Endothelial cell of umbilical vein (primary cell): ENCODE results near the gene ANKRD63. TPM values are rescaled to one million over a fixed set of nuclear protein-coding genes. Genes with fewer than 3 reads are reported as not detected.

Source experiments
- BruUV-seq: library from RNA; stranded (reverse); fragments of 400-500 nt; replicated peaks from 2 replicates; lab custom pipeline; 2021; lab: Mats Ljungman, UMichigan
- CTCF ChIA-PET: fragments of 300-600, 350-600 bp; sonication (Branson Sonifier 250); formaldehyde crosslinking; loops from one replicate; lab custom pipeline; 2021; ENCODE audit warnings: antibody characterized with exemption, inconsistent platforms; lab: Charles Lee
- POLR2A ChIA-PET: fragments of 300-600, 350-600 bp; sonication (Branson Sonifier 250); formaldehyde crosslinking; loops from one replicate; lab custom pipeline; 2021; ENCODE audit warnings: antibody characterized with exemption, inconsistent platforms; lab: Charles Lee
- DNase-seq: peaks from one replicate; pipeline ENCODE4 v3.0.0-alpha.2; 2011; ENCODE audit warnings: low read depth, low spot score
- FAIRE-seq: peaks from 2 replicates; lab custom pipeline; 2011; peaks lifted over from hg19 to GRCh38; lab: Jason Lieb, UNC
- H2AFZ ChIP-seq: 2 replicates; pipeline ENCODE4 v1.6.0; 2012; ENCODE audit warnings: low read depth, low read length, control low read depth, inconsistent platforms
- H3K27ac ChIP-seq: 2 replicates; pipeline ENCODE4 v1.5.1; 2011; ENCODE audit warnings: low read depth, mild to moderate bottlenecking, control low read depth, low read length, moderate library complexity; ENCODE audit not compliant: insufficient read depth
- H3K27me3 ChIP-seq, 2 experiments: 2 replicates each; pipeline versions ENCODE4 v1.6.0 to v1.6.1; 2011; ENCODE audit warnings: low read length in 2 of 2, mixed read lengths in 1 of 2; ENCODE audit not compliant: control insufficient read depth in 2 of 2, insufficient read depth in 2 of 2
- H3K36me3 ChIP-seq, 2 experiments: 2 replicates in 1 of 2; 3 replicates in 1 of 2; pipeline ENCODE4 v1.5.1; 2011; ENCODE audit warnings: low read length in 2 of 2, mild to moderate bottlenecking in 1 of 2, moderate library complexity in 1 of 2; ENCODE audit not compliant: control insufficient read depth in 2 of 2, insufficient read depth in 2 of 2; ENCODE audit errors: extremely low read depth in 1 of 2
- H3K4me1 ChIP-seq: 3 replicates; pipeline ENCODE4 v1.5.1; 2011; ENCODE audit warnings: mild to moderate bottlenecking, low read length; ENCODE audit not compliant: control insufficient read depth, insufficient read depth; ENCODE audit errors: extremely low read depth
- H3K4me2 ChIP-seq: 2 replicates; pipeline ENCODE4 v1.6.1; 2011; ENCODE audit warnings: low read length, control low read depth, mixed read lengths; ENCODE audit not compliant: insufficient read depth
- H3K4me3 ChIP-seq, 3 experiments: fragments of 200-600 bp in 1 of 3; sonication (generic), shearing (Covaris generic) in 1 of 3; replicated peaks in 1 of 3; 2 replicates each; pipeline ENCODE4 v1.5.1; 2011 to 2016; ENCODE audit warnings: control low read depth in 3 of 3, low read length in 3 of 3, mild to moderate bottlenecking in 2 of 3, inconsistent platforms in 1 of 3, low read depth in 1 of 3, moderate library complexity in 1 of 3; ENCODE audit not compliant: insufficient read depth in 1 of 3
- H3K79me2 ChIP-seq: 2 replicates; pipeline ENCODE4 v1.6.0; 2012; ENCODE audit warnings: low read length, inconsistent platforms; ENCODE audit not compliant: control insufficient read depth, insufficient read depth
- H3K9ac ChIP-seq: replicated peaks from 2 replicates; pipeline ENCODE3; 2011; ENCODE audit warnings: low read length, control low read depth; ENCODE audit not compliant: insufficient read depth; ENCODE audit errors: extremely low read depth
- H3K9me1 ChIP-seq: replicated peaks from 3 replicates; pipeline ENCODE4 v1.6.0; 2011; ENCODE audit warnings: mild to moderate bottlenecking, low read length; ENCODE audit not compliant: control insufficient read depth, insufficient read depth; ENCODE audit errors: extremely low read depth
- H3K9me3 ChIP-seq: replicated peaks from 2 replicates; pipeline ENCODE4 v1.5.1; 2012; ENCODE audit warnings: low read length, inconsistent platforms; ENCODE audit not compliant: control insufficient read depth, insufficient read depth
- H4K20me1 ChIP-seq: replicated peaks from 2 replicates; pipeline ENCODE3; 2011; ENCODE audit warnings: mild to moderate bottlenecking, low read length; ENCODE audit not compliant: control insufficient read depth, insufficient read depth; ENCODE audit errors: extremely low read depth
- EZH2 ChIP-seq: IDR thresholded peaks from 2 replicates; pipeline ENCODE4 v1.6.1; 2012; ENCODE audit warnings: borderline replicate concordance, low read depth, mild to moderate bottlenecking, moderate library complexity, low read length, inconsistent platforms; ENCODE audit not compliant: severe bottlenecking
- FOS ChIP-seq: IDR thresholded peaks from 2 replicates; pipeline ENCODE4 v1.6.1; 2011; ENCODE audit warnings: mild to moderate bottlenecking, low read length, moderate library complexity, borderline replicate concordance; ENCODE audit not compliant: insufficient read depth
- GATA2 ChIP-seq: IDR thresholded peaks from 2 replicates; pipeline ENCODE4 v1.7.0; 2011; ENCODE audit warnings: low read depth, mild to moderate bottlenecking, moderate library complexity, mixed read lengths, low read length; ENCODE audit not compliant: insufficient read length, insufficient read depth
- JUN ChIP-seq: IDR thresholded peaks from 2 replicates; pipeline ENCODE4 v1.6.1; 2011; ENCODE audit warnings: borderline replicate concordance, low read depth; ENCODE audit not compliant: insufficient read length, insufficient read depth
- MYC ChIP-seq: IDR thresholded peaks from one replicate; pipeline ENCODE4 v1.6.1; 2011; ENCODE audit warnings: mild to moderate bottlenecking, low read depth, low read length
- POLR2A ChIP-seq: IDR thresholded peaks from 2 replicates; pipeline ENCODE4 v1.6.1; 2012; ENCODE audit warnings: low read depth, mild to moderate bottlenecking, control low read depth, low read length
- POLR2AphosphoS5 ChIP-seq: IDR thresholded peaks from 2 replicates; pipeline ENCODE4 v1.6.1; 2012; ENCODE audit warnings: low read depth, mild to moderate bottlenecking, control low read depth, low read length, moderate library complexity; ENCODE audit not compliant: insufficient read depth
- dilution Hi-C: fragments of 300-500 bp; cut with MboI; formaldehyde crosslinking; loops from one replicate; pipeline ENCODE4 v1.15.0; 2019; ENCODE audit warnings: low sequenced_read_pairs; ENCODE audit not compliant: extremely low pct_ligation_motif_present
- intact Hi-C: fragments of 100-400 bp; cut with micrococcal nuclease; formaldehyde crosslinking; loops from one replicate; pipeline ENCODE4 v1.10.0; 2022
- polyA plus RNA-seq, 4 experiments: library from polyadenylated mRNA; depleted of rRNA in 3 of 4; stranded (reverse) in 3 of 4; unstranded in 1 of 4; fragments of >200 nt; gene quantifications; 2 replicates each; pipeline versions ENCODE4 v1.2.1 to v1.2.3, GENCODE V29; 2011 to 2012; ENCODE audit warnings: missing spikeins in 1 of 4
- total RNA-seq: library from RNA; stranded (reverse); gene quantifications from 2 replicates; pipeline ENCODE4 v1.2.3, GENCODE V29; 2021
- TF ChIP-seq, protein P1 (sequence below), 2 donors: IDR thresholded peaks; 1 replicate in 1 of 2; 2 replicates in 1 of 2; pipeline ENCODE4 v1.5.1; 2011; ENCODE audit warnings: low read length in 2 of 2, mild to moderate bottlenecking in 2 of 2, moderate library complexity in 2 of 2, control low read depth in 1 of 2, inconsistent platforms in 1 of 2, low read depth in 1 of 2; ENCODE audit not compliant: insufficient read depth in 1 of 2; ENCODE audit errors: extremely low read depth in 1 of 2
- TF ChIP-seq, protein P2 (sequence below): IDR thresholded peaks from 2 replicates; pipeline ENCODE4 v1.6.1; 2011; ENCODE audit not compliant: insufficient read depth, insufficient read length

The ANKRD63 gene
- total and polyA plus RNA-seq, 2 donors (not counting 3 experiments of a cell fraction or from before 2014, with no cell fraction given) = not detected

DNA sequence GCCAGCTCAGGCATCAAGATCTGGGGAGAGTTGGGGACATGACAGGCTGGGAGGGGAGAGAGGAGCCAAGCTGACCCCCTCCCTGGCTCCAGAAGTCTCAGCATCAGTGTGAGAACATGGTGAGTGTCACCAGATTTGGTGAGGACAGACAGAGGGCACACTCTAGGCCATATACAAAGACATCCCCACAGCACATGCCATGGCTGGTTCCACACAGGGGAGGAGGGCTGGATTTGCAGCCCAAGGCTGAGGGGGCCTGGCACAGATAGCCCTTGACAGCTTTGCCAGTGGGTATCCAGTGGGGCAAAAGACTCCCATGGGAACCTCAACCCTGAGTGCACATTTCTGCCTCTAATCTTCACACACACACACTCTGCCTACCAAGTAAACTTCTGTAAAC, 10.1 kb upstream of the ANKRD63 start:
- Histone ChIP-seq H3K4me1 (no peaks in the 10 kb centered on the region), H3K4me2 (no peak overlapping the region), H4K20me1 (no peaks in the 10 kb centered on the region), H3K9me1 (no peaks in the 10 kb centered on the region), H3K9ac (no peak overlapping the region), H3K9me3 (no peaks in the 10 kb centered on the region), H3K79me2 (no peaks in the 10 kb centered on the region), H3K27ac (no peak overlapping the region), H3K27me3 (peaks cover 0 to 27% of the 10 kb centered on the region in 2 experiments), H3K4me3 (no peak overlapping the region), H2AFZ (no peak overlapping the region), H3K36me3 (no peaks in the 10 kb centered on the region)
- dilution Hi-C loops (no loop called here), intact Hi-C loops (no loop called here)
- FAIRE-seq (no peak), DNase-seq (no peak)
- POLR2A ChIA-PET = no interaction called here
- TF ChIP-seq POLR2A (no peak), FOS (no peak), MYC (no peak), JUN (no peak), POLR2AphosphoS5 (no peak)
- TF ChIP-seq, protein P1, sequence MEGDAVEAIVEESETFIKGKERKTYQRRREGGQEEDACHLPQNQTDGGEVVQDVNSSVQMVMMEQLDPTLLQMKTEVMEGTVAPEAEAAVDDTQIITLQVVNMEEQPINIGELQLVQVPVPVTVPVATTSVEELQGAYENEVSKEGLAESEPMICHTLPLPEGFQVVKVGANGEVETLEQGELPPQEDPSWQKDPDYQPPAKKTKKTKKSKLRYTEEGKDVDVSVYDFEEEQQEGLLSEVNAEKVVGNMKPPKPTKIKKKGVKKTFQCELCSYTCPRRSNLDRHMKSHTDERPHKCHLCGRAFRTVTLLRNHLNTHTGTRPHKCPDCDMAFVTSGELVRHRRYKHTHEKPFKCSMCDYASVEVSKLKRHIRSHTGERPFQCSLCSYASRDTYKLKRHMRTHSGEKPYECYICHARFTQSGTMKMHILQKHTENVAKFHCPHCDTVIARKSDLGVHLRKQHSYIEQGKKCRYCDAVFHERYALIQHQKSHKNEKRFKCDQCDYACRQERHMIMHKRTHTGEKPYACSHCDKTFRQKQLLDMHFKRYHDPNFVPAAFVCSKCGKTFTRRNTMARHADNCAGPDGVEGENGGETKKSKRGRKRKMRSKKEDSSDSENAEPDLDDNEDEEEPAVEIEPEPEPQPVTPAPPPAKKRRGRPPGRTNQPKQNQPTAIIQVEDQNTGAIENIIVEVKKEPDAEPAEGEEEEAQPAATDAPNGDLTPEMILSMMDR (IDR thresholded peaks at IDR 0.05; ENCODE audit: extremely low read depth in 1 of 2, insufficient read depth in 1 of 2, low read depth in 1 of 2, low read length in 2 of 2) = no peak
- CTCF ChIA-PET = interaction anchor here (1.0 to 7.5 kb wide), 5 partner anchors 11 to 46 kb away, joined by 3 to 77 read pairs (median 29); partner anchors contain the start of genes CCDC9B and PLCB2
- BruUV-seq = no TSS peak

DNA sequence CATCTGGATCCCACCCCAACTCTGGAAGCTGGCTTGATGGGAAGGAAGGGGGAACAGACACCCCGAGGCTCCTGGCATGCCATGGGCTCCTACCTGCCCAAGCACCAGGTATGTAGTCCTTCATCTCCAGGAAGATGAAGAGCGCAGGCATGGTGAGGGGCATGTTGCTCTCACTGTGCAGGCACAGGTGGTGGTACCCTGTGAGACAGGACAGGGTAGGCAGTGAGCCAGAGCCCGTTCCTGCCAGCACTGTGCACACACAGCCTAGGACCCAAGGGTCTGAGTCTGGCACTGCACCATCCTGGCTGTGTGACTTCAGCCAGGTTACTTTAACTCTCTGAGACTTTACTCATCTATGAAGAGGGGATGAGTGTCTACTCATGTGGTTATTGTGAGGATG, 9.4 kb upstream of the ANKRD63 start:
- Histone ChIP-seq H3K36me3 (no peaks in the 10 kb centered on the region), H3K9me3 (no peaks in the 10 kb centered on the region), H3K27me3 (peaks cover 0 to 27% of the 10 kb centered on the region in 2 experiments), H2AFZ (no peak overlapping the region), H3K4me1 (no peaks in the 10 kb centered on the region), H3K4me3 (no peak overlapping the region), H3K9ac (no peak overlapping the region), H4K20me1 (no peaks in the 10 kb centered on the region), H3K27ac (no peak overlapping the region), H3K79me2 (no peaks in the 10 kb centered on the region), H3K9me1 (no peaks in the 10 kb centered on the region), H3K4me2 (no peak overlapping the region)
- ChIA-PET POLR2A (no interaction called here), CTCF (interaction anchor here (5.0 to 7.5 kb wide), 3 partner anchors 13 to 47 kb away, joined by 29 to 77 read pairs (median 53); partner anchors contain the start of genes CCDC9B and PLCB2)
- intact Hi-C loops = no loop called here
- dilution Hi-C loops = no loop called here
- no TSS peak for BruUV-seq
- no peak for FAIRE-seq
- no peak for DNase-seq
- TF ChIP-seq FOS = no peak
- TF ChIP-seq, protein P1 (IDR thresholded peaks at IDR 0.05; ENCODE audit: extremely low read depth in 1 of 2, insufficient read depth in 1 of 2, low read depth in 1 of 2, low read length in 2 of 2) = no peak
- TF ChIP-seq JUN = no peak
- TF ChIP-seq MYC = no peak
- no peak for TF ChIP-seq EZH2
- no peak for TF ChIP-seq POLR2A
- no peak for TF ChIP-seq GATA2
- no peak for TF ChIP-seq POLR2AphosphoS5
- TF ChIP-seq, protein P2, sequence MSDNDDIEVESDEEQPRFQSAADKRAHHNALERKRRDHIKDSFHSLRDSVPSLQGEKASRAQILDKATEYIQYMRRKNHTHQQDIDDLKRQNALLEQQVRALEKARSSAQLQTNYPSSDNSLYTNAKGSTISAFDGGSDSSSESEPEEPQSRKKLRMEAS = no peak
